ENCODE data around the gene PRRT1.
A peak's percentile ranks its signal among the peaks of the same experiment; 100 is the strongest.

Gene PRRT1

DNA sequence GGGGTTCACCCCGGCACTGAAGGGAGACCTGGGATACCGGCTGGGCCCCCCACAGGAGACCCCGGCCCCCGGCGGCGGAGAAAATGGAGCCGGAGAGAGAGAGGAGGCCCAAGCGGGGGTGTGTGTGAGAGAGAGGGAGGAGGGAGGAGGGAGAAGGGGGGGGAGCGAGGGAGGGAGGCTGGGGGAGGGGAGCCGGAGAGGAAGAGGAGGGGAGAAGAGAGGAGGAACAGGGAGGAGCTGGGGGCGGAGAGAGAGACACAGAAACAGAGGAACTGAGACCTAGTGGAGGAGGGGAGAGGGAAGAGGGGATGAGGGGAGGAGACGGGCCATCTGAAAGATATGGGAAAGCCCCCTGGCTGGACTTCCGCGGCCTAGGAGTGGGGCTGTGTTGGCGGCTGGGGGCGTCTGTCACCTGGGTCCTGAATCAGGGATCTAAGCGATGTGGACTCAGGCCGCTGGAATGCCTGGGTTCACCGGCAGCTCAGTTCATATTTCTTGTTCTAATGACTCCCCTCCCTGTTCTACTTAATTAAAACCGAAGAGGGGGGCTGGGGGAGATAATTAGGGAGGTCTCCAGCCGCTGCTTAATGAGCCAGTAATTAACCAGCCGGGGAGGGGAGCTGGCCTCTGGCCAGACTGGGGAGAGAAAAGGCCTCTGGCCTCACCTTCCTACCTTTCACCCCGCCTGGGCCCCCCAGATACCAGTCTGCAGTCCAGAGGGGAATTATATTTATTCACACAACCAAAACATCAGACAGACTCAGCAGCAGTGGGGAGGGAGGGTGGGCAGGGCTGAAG lies 38.5 kb upstream of the PRRT1 start, which contains the start of gene PBX2:
PBX2 (minus strand) TSS at position 149 of the 798 bp plus-strand sequence. CDS start 287 bp downstream, outside the sequence.
- no peak for TF ChIP-seq EZH2 (IDR thresholded peaks at IDR 0.05; ENCODE audit: borderline replicate concordance, low read depth, low read length, severe bottlenecking)
- TF ChIP-seq, protein P1, sequence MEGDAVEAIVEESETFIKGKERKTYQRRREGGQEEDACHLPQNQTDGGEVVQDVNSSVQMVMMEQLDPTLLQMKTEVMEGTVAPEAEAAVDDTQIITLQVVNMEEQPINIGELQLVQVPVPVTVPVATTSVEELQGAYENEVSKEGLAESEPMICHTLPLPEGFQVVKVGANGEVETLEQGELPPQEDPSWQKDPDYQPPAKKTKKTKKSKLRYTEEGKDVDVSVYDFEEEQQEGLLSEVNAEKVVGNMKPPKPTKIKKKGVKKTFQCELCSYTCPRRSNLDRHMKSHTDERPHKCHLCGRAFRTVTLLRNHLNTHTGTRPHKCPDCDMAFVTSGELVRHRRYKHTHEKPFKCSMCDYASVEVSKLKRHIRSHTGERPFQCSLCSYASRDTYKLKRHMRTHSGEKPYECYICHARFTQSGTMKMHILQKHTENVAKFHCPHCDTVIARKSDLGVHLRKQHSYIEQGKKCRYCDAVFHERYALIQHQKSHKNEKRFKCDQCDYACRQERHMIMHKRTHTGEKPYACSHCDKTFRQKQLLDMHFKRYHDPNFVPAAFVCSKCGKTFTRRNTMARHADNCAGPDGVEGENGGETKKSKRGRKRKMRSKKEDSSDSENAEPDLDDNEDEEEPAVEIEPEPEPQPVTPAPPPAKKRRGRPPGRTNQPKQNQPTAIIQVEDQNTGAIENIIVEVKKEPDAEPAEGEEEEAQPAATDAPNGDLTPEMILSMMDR (IDR thresholded peaks at IDR 0.05; ENCODE audit: borderline replicate concordance, extremely low read depth, low read length, poor library complexity, severe bottlenecking), result no peak
- peak within 1 kb of the TSS; percentile 40; the same call in 1 of the 2 replicates for H2AFZ ChIP-seq (ENCODE audit: low read depth, low read length)
- H3K9me3 ChIP-seq (ENCODE audit: insufficient read depth, low read length, severe bottlenecking), result no peaks in the 10 kb centered on the region
- peaks cover 78% of the 10 kb centered on the region for H3K4me1 ChIP-seq (ENCODE audit: insufficient read depth, low read length)
- peaks cover 76% of the 10 kb centered on the region for H3K79me2 ChIP-seq (ENCODE audit: insufficient read depth, low read length)
- peak within 1 kb of the TSS; percentile 93 for H3K4me2 ChIP-seq (ENCODE audit: insufficient read depth, low read length)
- no peaks in the 10 kb centered on the region for H3K27me3 ChIP-seq (ENCODE audit: insufficient read depth, low read length, poor library complexity)
- H4K20me1 ChIP-seq (ENCODE audit: insufficient read depth, low read length), result no peaks in the 10 kb centered on the region
- H3K27ac ChIP-seq (ENCODE audit: low read length), result peak within 1 kb of the TSS; percentile 96
- H3K9ac ChIP-seq (ENCODE audit: low read depth, low read length), result peak within 1 kb of the TSS; percentile 78
- ATAC-seq (ENCODE audit: insufficient read depth, low read depth) (peak; percentile 75), DNase-seq (peak; percentile 95)
- peaks cover 40% of the 10 kb centered on the region for H3K36me3 ChIP-seq (ENCODE audit: insufficient read depth, low read length)
- peak within 1 kb of the TSS; percentile 70 to 86; a peak in 3 of 4 replicates for H3K4me3 ChIP-seq (ENCODE audit: low read depth in 1 of 2, low read length in 2 of 2)

DNA sequence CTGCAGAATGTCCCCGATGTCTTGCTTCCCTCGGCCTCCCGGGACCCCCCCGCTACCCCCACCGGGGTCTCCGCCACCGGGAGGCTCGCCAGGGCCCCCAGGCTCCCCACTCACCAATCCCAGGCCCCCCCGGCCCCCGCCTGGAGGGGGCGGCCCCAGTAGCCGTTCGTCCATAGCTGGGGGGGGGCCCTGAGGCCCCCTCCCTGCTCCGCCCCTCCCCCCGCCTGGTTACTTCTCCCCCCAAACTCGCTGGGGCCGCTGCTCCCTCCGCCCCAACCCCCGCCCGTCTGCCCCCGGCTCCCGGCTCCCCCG lies 38.0 kb upstream of the PRRT1 start:
- Histone ChIP-seq H3K9me3 (ENCODE audit: insufficient read depth, low read length, severe bottlenecking) (no peaks in the 10 kb centered on the region), H2AFZ (ENCODE audit: low read depth, low read length) (peak overlapping the region; percentile 6; the same call in 1 of the 2 replicates), H3K27me3 (ENCODE audit: insufficient read depth, low read length, poor library complexity) (no peaks in the 10 kb centered on the region), H3K4me3 (ENCODE audit: low read depth in 1 of 2, low read length in 2 of 2) (peak overlapping the region; percentile 70 to 86; a peak in 3 of 4 replicates), H3K4me1 (ENCODE audit: insufficient read depth, low read length) (peaks cover 73% of the 10 kb centered on the region), H3K36me3 (ENCODE audit: insufficient read depth, low read length) (peaks cover 40% of the 10 kb centered on the region), H3K79me2 (ENCODE audit: insufficient read depth, low read length) (peaks cover 71% of the 10 kb centered on the region), H3K4me2 (ENCODE audit: insufficient read depth, low read length) (peak overlapping the region; percentile 93), H4K20me1 (ENCODE audit: insufficient read depth, low read length) (no peaks in the 10 kb centered on the region), H3K9ac (ENCODE audit: low read depth, low read length) (peak overlapping the region; percentile 78), H3K27ac (ENCODE audit: low read length) (peak overlapping the region; percentile 79)
- no peak for TF ChIP-seq EZH2 (IDR thresholded peaks at IDR 0.05; ENCODE audit: borderline replicate concordance, low read depth, low read length, severe bottlenecking)
- TF ChIP-seq, protein P1 (IDR thresholded peaks at IDR 0.05; ENCODE audit: borderline replicate concordance, extremely low read depth, low read length, poor library complexity, severe bottlenecking), result no peak
- ATAC-seq (ENCODE audit: insufficient read depth, low read depth), result no peak
- DNase-seq, result no peak

DNA sequence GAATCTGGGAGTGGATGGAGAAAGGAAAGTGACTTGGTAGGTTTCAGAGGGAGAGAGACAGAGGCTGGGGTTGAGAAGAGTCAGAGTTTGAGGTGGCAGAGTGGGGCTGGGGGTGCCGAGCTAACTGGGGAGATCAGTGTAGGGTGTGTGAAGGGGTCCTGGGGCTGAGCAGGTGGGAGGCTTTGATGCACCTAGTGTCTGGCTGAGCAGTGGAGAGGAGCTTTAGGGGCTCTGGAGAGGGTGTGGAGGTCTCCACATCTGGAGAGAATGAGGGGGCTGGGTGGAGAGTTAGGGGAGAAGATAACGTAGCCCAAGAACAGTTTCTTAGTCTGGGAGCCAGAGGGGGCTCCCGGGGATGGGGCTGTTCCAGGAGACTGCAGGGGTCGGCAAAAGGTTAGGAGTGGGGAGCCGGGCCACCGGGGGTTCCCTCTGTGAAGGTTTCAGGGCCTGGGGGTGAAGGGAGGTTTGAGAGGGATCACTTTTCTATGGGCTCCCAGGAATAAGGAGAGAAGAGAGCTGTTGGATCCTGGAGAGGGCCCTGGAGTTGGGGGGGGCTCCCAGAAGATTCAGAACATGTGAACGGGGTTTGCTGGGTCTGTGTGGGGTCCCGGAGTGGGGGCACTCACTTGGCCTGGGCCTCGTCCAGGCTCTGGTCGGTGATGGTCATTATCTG lies 37.5 kb upstream of the PRRT1 start:
- Histone ChIP-seq H3K9me3 (ENCODE audit: insufficient read depth, low read length, severe bottlenecking) (no peaks in the 10 kb centered on the region), H3K79me2 (ENCODE audit: insufficient read depth, low read length) (peaks cover 67% of the 10 kb centered on the region), H2AFZ (ENCODE audit: low read depth, low read length) (peak overlapping the region; percentile 6; the same call in 1 of the 2 replicates), H3K9ac (ENCODE audit: low read depth, low read length) (peak overlapping the region; percentile 78), H3K4me2 (ENCODE audit: insufficient read depth, low read length) (peak overlapping the region; percentile 93), H3K27ac (ENCODE audit: low read length) (peak overlapping the region; percentile 79), H3K4me1 (ENCODE audit: insufficient read depth, low read length) (peaks cover 70% of the 10 kb centered on the region), H3K36me3 (ENCODE audit: insufficient read depth, low read length) (peaks cover 42% of the 10 kb centered on the region), H3K4me3 (ENCODE audit: low read depth in 1 of 2, low read length in 2 of 2) (peak overlapping the region; percentile 70 to 86; a peak in 3 of 4 replicates), H4K20me1 (ENCODE audit: insufficient read depth, low read length) (no peaks in the 10 kb centered on the region), H3K27me3 (ENCODE audit: insufficient read depth, low read length, poor library complexity) (no peaks in the 10 kb centered on the region)
- DNase-seq (no peak), ATAC-seq (ENCODE audit: insufficient read depth, low read depth) (no peak)
- no peak for TF ChIP-seq EZH2 (IDR thresholded peaks at IDR 0.05; ENCODE audit: borderline replicate concordance, low read depth, low read length, severe bottlenecking)
- TF ChIP-seq, protein P1 (IDR thresholded peaks at IDR 0.05; ENCODE audit: borderline replicate concordance, extremely low read depth, low read length, poor library complexity, severe bottlenecking), result no peak

Data from DND-41 (cell line).